Motor neuron (in vitro differentiated cells): Measurements from ENCODE around the gene COL23A1. TPM values are rescaled to one million over a fixed set of nuclear protein-coding genes. Genes with fewer than 3 reads are reported as not detected.
"Not testable (repeated sequence)": the region's sequence is repeated elsewhere in the genome, so short reads cannot be mapped to it uniquely, and the experiment has no call there.

Source experiments
- ATAC-seq, 8 experiments: fragments of 200-7000 bp; cut with Tn5 transposase; replicated peaks in 6 of 8; 2 replicates each; pipeline ENCODE4 v1.8.0; 2021; ENCODE audit warnings: mild to moderate bottlenecking in 8 of 8, moderate library complexity in 8 of 8
- H3K27ac ChIP-seq, 2 donors: fragments of 250-450 bp; sonication (Bioruptor Pico); 2 replicates each; pipeline ENCODE4 v1.9.0; 2021; ENCODE audit warnings: antibody characterized with exemption in 2 of 2, mild to moderate bottlenecking in 2 of 2, moderate library complexity in 1 of 2
- H3K4me1 ChIP-seq, 2 donors: fragments of 250-450 bp; sonication (Bioruptor Pico); replicated peaks in 1 of 2; 2 replicates each; pipeline ENCODE4 v1.6.1; 2021; ENCODE audit warnings: antibody characterized with exemption in 2 of 2, mild to moderate bottlenecking in 2 of 2, moderate library complexity in 1 of 2
- H3K4me3 ChIP-seq, 5 donors: fragments of 250-450 bp; sonication (Bioruptor Pico); 2 replicates each; pipeline ENCODE4 v1.9.0; 2021; ENCODE audit warnings: antibody characterized with exemption in 5 of 5, mild to moderate bottlenecking in 5 of 5, moderate library complexity in 4 of 5
- WGBS, 10 experiments: fragments of 450-650 bp; shearing (Covaris generic); methylation state at CpG; one replicate each; pipeline ENCODE4 v1.0.0; 2022; 5-methylcytosine and 5-hydroxymethylcytosine counted together
- in situ Hi-C, 9 experiments: fragments of 400-800 bp; cut with MboI; loops; one replicate each; pipeline ENCODE4 v1.15.0; 2021; ENCODE audit warnings: low sequenced_read_pairs in 9 of 9, low pct_unique_long_range_greater_than_20kb in 2 of 9; ENCODE audit not compliant: unreplicated experiment in 9 of 9
- total RNA-seq, 8 experiments: library from RNA; unstranded; fragments of 300-600 nt; gene quantifications; 2 replicates each; pipeline versions ENCODE4 v1.2.3 to v1.2.4, GENCODE V29; 2022

The COL23A1 gene
- total RNA-seq, 8 experiments from 2014 or later = 0.10 to 10.8 (median 0.20) TPM

- no peak for ATAC-seq
- peaks cover 8 to 10% of the 10 kb centered on the region in 2 donors for H3K4me1 ChIP-seq
- 0 to 81% (median 68%) methylated on average over 2 to 4 of the region's 4 CpGs; no CpG with 5 or more reads in 5 of the 10 experiments for WGBS, 10 experiments
- in situ Hi-C loops = no loop called here
- no peak overlapping the region for H3K27ac ChIP-seq
- no peak overlapping the region for H3K4me3 ChIP-seq
Measured at GRCh38 chr5:178236679-178237078, 353.5 kb downstream of the COL23A1 start.

- WGBS, 10 experiments = 75 to 100% (median 87%) methylated on average over 1 to 4 of the region's 9 CpGs; no CpG with 5 or more reads in 5 of the 10 experiments
- Histone ChIP-seq H3K4me3 (no peak overlapping the region), H3K4me1 (peaks cover 13 to 16% of the 10 kb centered on the region in 2 donors), H3K27ac (no peak overlapping the region)
- in situ Hi-C loops = no loop called here
- no peak for ATAC-seq
Measured at GRCh38 chr5:178236126-178236525, 354.1 kb downstream of the COL23A1 start.

GRCh38 chr5:178235588-178235974 is 354.6 kb downstream of the COL23A1 start:
- Histone ChIP-seq H3K4me3 (no peak overlapping the region), H3K4me1 (peaks cover 18 to 21% of the 10 kb centered on the region in 2 donors), H3K27ac (no peak overlapping the region)
- 63 to 100% (median 85%) methylated on average over 1 to 3 of the region's 3 CpGs; no CpG with 5 or more reads in 5 of the 10 experiments for WGBS, 10 experiments
- ATAC-seq = no peak
- in situ Hi-C loops = no loop called here

- Histone ChIP-seq H3K4me3 (no peak overlapping the region), H3K27ac (no peak overlapping the region), H3K4me1 (peaks cover 21 to 22% of the 10 kb centered on the region in 2 donors)
- in situ Hi-C loops = no loop called here
- WGBS, 10 experiments = 0 to 80% (median 16%) methylated on average over 1 to 7 of the region's 12 CpGs; no CpG with 5 or more reads in 1 of the 10 experiments
- ATAC-seq = peak in 3 of 8 experiments; percentile 0 to 10 (median 3)
Measured at GRCh38 chr5:178234750-178235587, 355.2 kb downstream of the COL23A1 start.

- ATAC-seq = no peak
- WGBS, 10 experiments = 67 to 100% (median 100%) methylated on average over 1 to 2 of the region's 7 CpGs; no CpG with 5 or more reads in 4 of the 10 experiments
- Histone ChIP-seq H3K27ac (no peak overlapping the region), H3K4me3 (no peak overlapping the region), H3K4me1 (peaks cover 21 to 22% of the 10 kb centered on the region in 2 donors)
- in situ Hi-C loops = no loop called here
Measured at GRCh38 chr5:178234121-178234749, 356.0 kb downstream of the COL23A1 start.

GRCh38 chr5:178232920-178233429 is 357.2 kb downstream of the COL23A1 start:
- 50 to 100% (median 90%) methylated on average over 1 to 7 of the region's 11 CpGs; no CpG with 5 or more reads in 3 of the 10 experiments for WGBS, 10 experiments
- Histone ChIP-seq H3K27ac (peak overlapping the region; percentile 89 to 93), H3K4me3 (peak overlapping the region; percentile 48 to 80 (median 68)), H3K4me1 (peaks cover 21 to 22% of the 10 kb centered on the region in 2 donors)
- in situ Hi-C loops = no loop called here
- no peak for ATAC-seq

- ATAC-seq = peak; percentile 48 to 84 (median 82)
- WGBS, 10 experiments = no CpG with 5 or more reads among the region's 102 CpGs
- in situ Hi-C loops = no loop called here
- peak within 1 kb of the TSS; percentile 48 to 80 (median 68) for H3K4me3 ChIP-seq
- H3K27ac ChIP-seq = peak within 1 kb of the TSS; percentile 89 to 93
- H3K4me1 ChIP-seq = peaks cover 21 to 22% of the 10 kb centered on the region in 2 donors
Measured at GRCh38 chr5:178232124-178232919, 357.9 kb downstream of the COL23A1 start, which contains the start of gene PHYKPL. TSS of gene PHYKPL (minus strand) at chr5:178232802. CDS start at chr5:178232550, 252 bp downstream.

- 0 to 59% (median 26%) methylated on average over 1 to 15 of the region's 21 CpGs; no CpG with 5 or more reads in 5 of the 10 experiments for WGBS, 10 experiments
- H3K4me3 ChIP-seq = peak overlapping the region; percentile 48 to 80 (median 68)
- H3K27ac ChIP-seq = peak overlapping the region; percentile 89 to 93
- in situ Hi-C loops = no loop called here
- ATAC-seq = peak in 2 of 8 experiments; percentile 0 to 2
- peaks cover 21 to 22% of the 10 kb centered on the region in 2 donors for H3K4me1 ChIP-seq
Measured at GRCh38 chr5:178231539-178232123, 358.6 kb downstream of the COL23A1 start.

GRCh38 chr5:178230879-178231538 is 359.2 kb downstream of the COL23A1 start:
- in situ Hi-C loops = no loop called here
- Histone ChIP-seq H3K4me3 (peak overlapping the region; percentile 48 to 80 (median 68)), H3K27ac (peak overlapping the region; percentile 32 to 89), H3K4me1 (peaks cover 21 to 22% of the 10 kb centered on the region in 2 donors)
- ATAC-seq = peak in 4 of 8 experiments; percentile 3 to 22 (median 8)
- 0 to 78% (median 67%) methylated on average over 2 to 5 of the region's 9 CpGs; no CpG with 5 or more reads in 5 of the 10 experiments for WGBS, 10 experiments

- no peak overlapping the region for H3K4me3 ChIP-seq
- in situ Hi-C loops = no loop called here
Measured at GRCh38 chr5:178229861-178230260, 360.3 kb downstream of the COL23A1 start.

GRCh38 chr5:178229111-178229510 is 361.1 kb downstream of the COL23A1 start:
- not testable (repeated sequence) for ATAC-seq, H3K4me3 ChIP-seq

More at GRCh38 chr5:178229861-178230260, 360.3 kb downstream of the COL23A1 start:
- WGBS, 10 experiments = 80 to 100% (median 92%) methylated on average over 1 to 7 of the region's 10 CpGs; no CpG with 5 or more reads in 4 of the 10 experiments
- H3K27ac ChIP-seq = no peak overlapping the region
- H3K4me1 ChIP-seq = peaks cover 21 to 22% of the 10 kb centered on the region in 2 donors
- ATAC-seq = no peak

More at GRCh38 chr5:178229111-178229510, 361.1 kb downstream of the COL23A1 start:
- H3K27ac ChIP-seq, in situ Hi-C loops: not testable (repeated sequence)
- WGBS, 10 experiments = 73 to 100% (median 98%) methylated on average over 2 to 13 of the region's 13 CpGs; no CpG with 5 or more reads in 5 of the 10 experiments
- H3K4me1 ChIP-seq = peaks cover 21 to 24% of the 10 kb centered on the region in 2 donors
